ENCODE results near the gene GLOD5. TPM values are rescaled to one million over a fixed set of nuclear protein-coding genes. Genes with fewer than 3 reads are reported as not detected.

Gene GLOD5
- total and polyA plus RNA-seq, 2 of the 4 experiments (the other 2 are of a cell fraction) = not detected

GRCh38 chrX:48787505-48788443, 26.2 kb downstream of the GLOD5 start:
- 25% methylated on average over 5 of the region's 17 CpGs; no CpG with 5 or more reads in 1 of the 2 experiments for WGBS, 2 experiments (ENCODE audit: extremely low coverage in 2 of 2, insufficient read length in 1 of 2)
- in situ Hi-C loops (cut with MboI; ENCODE audit: low sequenced_read_pairs) = no loop called here
- dilution Hi-C loops (cut with HindIII; ENCODE audit: low sequenced_read_pairs, unreplicated experiment) = no loop called here

More at GRCh38 chrX:48787505-48788443, 26.2 kb downstream of the GLOD5 start:
- no peak overlapping the region for H3K4me3 ChIP-seq (ENCODE audit: insufficient read depth, low read depth, low read length)
- no peak overlapping the region for H3K9ac ChIP-seq (ENCODE audit: low read depth, low read length)
- H3K27ac ChIP-seq (ENCODE audit: insufficient read depth, low read length) = no peak overlapping the region
- BruUV-seq (replicated peaks) = no TSS peak
- no peak overlapping the region for H2BK15ac ChIP-seq (ENCODE audit: low read depth, low read length)
- DNase-seq (no peak), ATAC-seq (ENCODE audit: low read depth) (no peak)
- H3K23ac ChIP-seq (ENCODE audit: low read depth, low read length) = no peak overlapping the region
- intact Hi-C loops (cut with micrococcal nuclease) = no loop called here
- no peak overlapping the region for H2BK120ac ChIP-seq (ENCODE audit: low read depth, low read length)
- no peak overlapping the region for H4K8ac ChIP-seq (ENCODE audit: low read depth in 2 of 2, low read length in 2 of 2)
- ChIA-PET POLR2A (ENCODE audit: unreplicated experiment) (no interaction called here), CTCF (no interaction called here)
- H3K18ac ChIP-seq (ENCODE audit: low read depth, low read length) = no peak overlapping the region
- H3K9me3 ChIP-seq (ENCODE audit: control insufficient read depth, insufficient read depth, low read length) = no peaks in the 10 kb centered on the region
- no peak overlapping the region for H2AK5ac ChIP-seq (ENCODE audit: low read depth, low read length)
- no peak overlapping the region for H2AFZ ChIP-seq (replicated peaks; ENCODE audit: low read length, poor library complexity)
- H3K27me3 ChIP-seq (ENCODE audit: control insufficient read depth, insufficient read depth, low read length) = peaks cover 22% of the 10 kb centered on the region
- H3K4me2 ChIP-seq (ENCODE audit: low read depth, low read length) = no peak overlapping the region
- H3K36me3 ChIP-seq (ENCODE audit: control insufficient read depth, insufficient read depth, low read length) = no peaks in the 10 kb centered on the region
- TF ChIP-seq RCOR1 (IDR thresholded peaks at IDR 0.05; ENCODE audit: insufficient replicate concordance, low read length) (no peak), MAZ (IDR thresholded peaks at IDR 0.05; ENCODE audit: borderline replicate concordance, low read depth, low read length) (no peak), MAFK (IDR thresholded peaks at IDR 0.05; ENCODE audit: low read depth, low read length) (no peak), CHD1 (IDR thresholded peaks at IDR 0.05; ENCODE audit: low read depth, low read length) (no peak), RFX5 (IDR thresholded peaks at IDR 0.05; ENCODE audit: low read depth, low read length) (no peak), RAD21 (IDR thresholded peaks at IDR 0.05; ENCODE audit: low read length) (no peak)
- H3K14ac ChIP-seq (replicated peaks; ENCODE audit: low read depth, low read length) = no peak overlapping the region
- H3K79me1 ChIP-seq (ENCODE audit: low read depth in 1 of 2, low read length in 2 of 2) = no peaks in the 10 kb centered on the region
- no peaks in the 10 kb centered on the region for H3K4me1 ChIP-seq (ENCODE audit: control insufficient read depth, insufficient read depth, low read length)
- H3K56ac ChIP-seq (ENCODE audit: extremely low read depth, insufficient read depth, low read length) = no peak overlapping the region
- no peaks in the 10 kb centered on the region; the same call in 1 of the 2 replicates for H4K20me1 ChIP-seq (ENCODE audit: insufficient read depth, low read length)
- no peak overlapping the region for H3K4ac ChIP-seq (ENCODE audit: low read depth, low read length)
- no peak overlapping the region for H4K5ac ChIP-seq (ENCODE audit: low read depth, low read length)
- H2BK5ac ChIP-seq (ENCODE audit: low read depth, low read length, poor library complexity, severe bottlenecking) = no peak overlapping the region
- no peak overlapping the region for H2AK9ac ChIP-seq (replicated peaks; ENCODE audit: low read depth, low read length, poor library complexity)
- H3K9me1 ChIP-seq (ENCODE audit: insufficient read depth, low read length) = no peaks in the 10 kb centered on the region
- no peak overlapping the region for H4K91ac ChIP-seq (ENCODE audit: insufficient read depth, low read depth, low read length)
- H2BK20ac ChIP-seq (ENCODE audit: low read depth, low read length) = no peak overlapping the region
